GM12878 (cell line): ENCODE measurements around the gene FUBP3.

Source experiments
- BACH1 ChIP-seq: fragments of 450-650 bp; IDR thresholded peaks from 2 replicates; pipeline ENCODE4 v1.6.1; 2017; ENCODE audit warnings: mild to moderate bottlenecking, borderline replicate concordance
- CTCF ChIP-seq, 3 experiments: IDR thresholded peaks in 2 of 3; conservative IDR thresholded peaks in 1 of 3; 2 replicates each; pipeline ENCODE4 v1.5.1; 2011; ENCODE audit warnings: low read depth in 3 of 3, low read length in 3 of 3, mild to moderate bottlenecking in 3 of 3, control low read depth in 2 of 3, moderate library complexity in 2 of 3, inconsistent platforms in 1 of 3, mixed read lengths in 1 of 3; ENCODE audit not compliant: control insufficient read depth in 2 of 3, insufficient read depth in 1 of 3; ENCODE audit errors: extremely low read depth in 1 of 3
- FOS ChIP-seq: IDR thresholded peaks from 3 replicates; pipeline ENCODE4 v1.6.1; 2011; ENCODE audit warnings: borderline replicate concordance; ENCODE audit not compliant: insufficient read length; ENCODE audit errors: extremely low read depth
- HDAC6 ChIP-seq: fragments of 200-600 bp; sonication (generic); IDR thresholded peaks from one replicate; pipeline ENCODE4 v1.8.0; 2017; ENCODE audit warnings: antibody characterized with exemption; ENCODE audit not compliant: unreplicated experiment
- HDGF ChIP-seq: fragments of 450-650 bp; IDR thresholded peaks from 2 replicates; pipeline ENCODE4 v1.6.1; 2016; ENCODE audit warnings: antibody characterized with exemption
- NFIC ChIP-seq: IDR thresholded peaks from 2 replicates; pipeline ENCODE4 v1.6.1; 2012; ENCODE audit warnings: low read depth, mild to moderate bottlenecking, inconsistent platforms, low read length, moderate library complexity
- SIX5 ChIP-seq: IDR thresholded peaks from 2 replicates; pipeline ENCODE4 v1.6.1; 2011; ENCODE audit warnings: mild to moderate bottlenecking, low read depth, low read length, moderate library complexity; ENCODE audit not compliant: severe bottlenecking
- ZNF24 ChIP-seq: fragments of 450-650 bp; IDR thresholded peaks from 2 replicates; pipeline ENCODE4 v1.6.1; 2017; ENCODE audit warnings: antibody characterized with exemption, mild to moderate bottlenecking

- no peak for TF ChIP-seq SIX5
- TF ChIP-seq ZNF24 = no peak
- no peak for TF ChIP-seq CTCF (IDR thresholded peaks at IDR 0.05 in 2 of 3, conservative IDR thresholded peaks at IDR 0.05 in 1 of 3; ENCODE audit: control insufficient read depth in 2 of 3, extremely low read depth in 1 of 3, insufficient read depth in 1 of 3, low read depth in 3 of 3, low read length in 3 of 3)
- no peak for TF ChIP-seq HDGF
- TF ChIP-seq FOS = no peak
- no peak for TF ChIP-seq HDAC6
- TF ChIP-seq NFIC = no peak
- TF ChIP-seq BACH1 = no peak
Observed at GRCh38 chr9:130532426-130533080, 46.8 kb upstream of the FUBP3 start.
